ENCODE results near the gene RTKN. TPM values are rescaled to one million over a fixed set of nuclear protein-coding genes. Genes with fewer than 3 reads are reported as not detected.
A peak's percentile ranks its signal among the peaks of the same experiment; 100 is the strongest.

RTKN gene
- total and polyA plus RNA-seq, 2 of the 13 experiments (the other 11 are each of a cell fraction or from before 2014, with no cell fraction given) = 159 to 166 TPM

DNA sequence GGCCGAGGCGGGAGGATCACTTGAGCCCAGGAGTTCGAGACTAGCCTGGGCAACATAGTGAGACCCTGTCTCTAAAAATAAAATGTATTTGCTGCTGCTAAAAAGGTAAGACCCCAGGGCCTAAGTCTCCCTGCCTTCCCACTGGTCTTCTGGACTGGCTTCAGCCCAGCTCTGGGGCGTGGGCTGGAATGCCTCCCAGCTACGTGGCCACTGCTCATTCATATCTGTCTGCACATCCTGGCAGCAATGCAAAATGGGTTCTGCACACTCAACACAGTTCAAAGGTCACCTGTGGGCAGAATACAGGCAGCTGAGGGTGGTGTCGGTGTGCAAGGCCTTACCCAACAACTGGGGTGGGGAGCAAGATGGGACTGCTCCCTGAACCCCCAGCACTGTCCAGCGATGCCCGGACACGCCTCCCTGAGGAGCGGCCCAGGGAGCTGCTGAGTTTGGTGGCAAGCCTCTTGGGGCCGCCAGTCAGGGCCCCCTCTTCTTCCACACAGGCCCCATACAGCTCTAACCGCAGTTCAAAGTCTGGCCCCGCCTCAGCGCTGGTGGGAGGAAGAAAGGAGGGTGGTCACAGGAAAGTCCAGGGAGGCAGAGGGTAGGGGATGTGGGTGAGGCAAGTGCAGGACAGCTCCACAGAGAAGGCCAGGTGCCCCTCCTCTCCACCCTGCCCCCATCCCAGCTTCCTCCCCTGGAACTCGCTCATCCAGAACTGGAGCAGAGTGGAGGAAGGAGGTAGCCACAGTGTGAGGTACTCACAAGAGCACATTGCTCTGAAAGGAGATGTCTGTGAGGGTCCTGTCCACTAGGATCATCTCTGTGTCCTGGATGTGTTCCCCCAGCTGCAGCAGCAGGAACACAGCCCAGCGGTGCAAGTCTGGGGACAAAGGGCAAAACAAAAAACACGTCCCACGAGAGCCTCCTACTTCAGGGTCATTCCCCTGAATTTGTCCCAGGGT lies 12.0 kb downstream of the RTKN start (continued):
- TF ChIP-seq GLI4 (CRISPR knock-in tag; IDR thresholded peaks at IDR 0.05; ENCODE audit: borderline replicate concordance) (0 out of 2 replicates have a peak, but pooled peaks have one; percentile 27), PCBP2 (optimal IDR thresholded peaks at IDR 0.05; ENCODE audit: low read depth, low read length, poor library complexity, severe bottlenecking) (peak; percentile 80), BRD4 (CRISPR knock-in tag; IDR thresholded peaks at IDR 0.05) (no peak), ZNF615 (CRISPR knock-in tag; IDR thresholded peaks at IDR 0.05; ENCODE audit: borderline replicate concordance) (no peak), ZNF333 (CRISPR knock-in tag; IDR thresholded peaks at IDR 0.05; ENCODE audit: borderline replicate concordance) (no peak; the same call in 1 of the 2 replicates), REPIN1 (CRISPR knock-in tag; IDR thresholded peaks at IDR 0.05; ENCODE audit: borderline replicate concordance, low read depth) (peak; percentile 84), ZMYM3 (CRISPR knock-in tag; IDR thresholded peaks at IDR 0.05) (peak; percentile 34; the same call in 1 of the 2 replicates), ZNF780A (CRISPR knock-in tag; IDR thresholded peaks at IDR 0.05) (no peak), ZNF501 (CRISPR knock-in tag; IDR thresholded peaks at IDR 0.05) (peak; percentile 49; the same call in 1 of the 2 replicates), ZNF792 (CRISPR knock-in tag; IDR thresholded peaks at IDR 0.05) (peak; percentile 67; the same call in 1 of the 2 replicates), HHEX (CRISPR knock-in tag; IDR thresholded peaks at IDR 0.05) (peak; percentile 48; the same call in 1 of the 2 replicates), EZH2 (conservative IDR thresholded peaks at IDR 0.05; ENCODE audit: low read depth, low read length) (no peak), XBP1 (CRISPR knock-in tag; IDR thresholded peaks at IDR 0.05) (no peak), KDM1A (CRISPR knock-in tag; IDR thresholded peaks at IDR 0.05) (0 out of 2 replicates have a peak, but pooled peaks have one; percentile 31), ZBTB42 (CRISPR knock-in tag; IDR thresholded peaks at IDR 0.05) (peak; percentile 51; the same call in 1 of the 2 replicates), SP4 (CRISPR knock-in tag; IDR thresholded peaks at IDR 0.05) (peak; percentile 76), ZNF451 (CRISPR knock-in tag; IDR thresholded peaks at IDR 0.05) (peak; percentile 95), ZNF776 (CRISPR knock-in tag; IDR thresholded peaks at IDR 0.05) (no peak), ZBTB7A (CRISPR knock-in tag; IDR thresholded peaks at IDR 0.05) (no peak; the same call in 1 of the 2 replicates), ZNF496 (CRISPR knock-in tag; IDR thresholded peaks at IDR 0.05; ENCODE audit: insufficient replicate concordance) (no peak), REXO4 (CRISPR knock-in tag; IDR thresholded peaks at IDR 0.05; ENCODE audit: borderline replicate concordance) (no peak), ZNF879 (CRISPR knock-in tag; IDR thresholded peaks at IDR 0.05) (no peak), CBX2 (IDR thresholded peaks at IDR 0.05; ENCODE audit: low read depth, low read length) (no peak), CBX2 (CRISPR knock-in tag; IDR thresholded peaks at IDR 0.05; ENCODE audit: low read depth) (peak; percentile 94), ZZZ3 (CRISPR knock-in tag; IDR thresholded peaks at IDR 0.05; ENCODE audit: borderline replicate concordance) (peak; percentile 82)
- TF ChIP-seq, protein P1, sequence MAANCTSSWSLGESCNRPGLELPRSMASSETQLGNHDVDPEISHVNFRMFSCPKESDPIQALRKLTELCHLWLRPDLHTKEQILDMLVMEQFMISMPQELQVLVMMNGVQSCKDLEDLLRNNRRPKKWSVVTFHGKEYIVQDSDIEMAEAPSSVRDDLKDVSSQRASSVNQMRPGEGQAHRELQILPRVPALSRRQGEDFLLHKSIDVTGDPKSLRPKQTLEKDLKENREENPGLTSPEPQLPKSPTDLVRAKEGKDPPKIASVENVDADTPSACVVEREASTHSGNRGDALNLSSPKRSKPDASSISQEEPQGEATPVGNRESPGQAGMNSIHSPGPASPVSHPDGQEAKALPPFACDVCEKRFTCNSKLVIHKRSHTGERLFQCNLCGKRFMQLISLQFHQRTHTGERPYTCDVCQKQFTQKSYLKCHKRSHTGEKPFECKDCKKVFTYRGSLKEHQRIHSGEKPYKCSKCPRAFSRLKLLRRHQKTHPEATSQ (CRISPR knock-in tag; IDR thresholded peaks at IDR 0.05; ENCODE audit: borderline replicate concordance) = no peak
- TF ChIP-seq, protein P2, sequence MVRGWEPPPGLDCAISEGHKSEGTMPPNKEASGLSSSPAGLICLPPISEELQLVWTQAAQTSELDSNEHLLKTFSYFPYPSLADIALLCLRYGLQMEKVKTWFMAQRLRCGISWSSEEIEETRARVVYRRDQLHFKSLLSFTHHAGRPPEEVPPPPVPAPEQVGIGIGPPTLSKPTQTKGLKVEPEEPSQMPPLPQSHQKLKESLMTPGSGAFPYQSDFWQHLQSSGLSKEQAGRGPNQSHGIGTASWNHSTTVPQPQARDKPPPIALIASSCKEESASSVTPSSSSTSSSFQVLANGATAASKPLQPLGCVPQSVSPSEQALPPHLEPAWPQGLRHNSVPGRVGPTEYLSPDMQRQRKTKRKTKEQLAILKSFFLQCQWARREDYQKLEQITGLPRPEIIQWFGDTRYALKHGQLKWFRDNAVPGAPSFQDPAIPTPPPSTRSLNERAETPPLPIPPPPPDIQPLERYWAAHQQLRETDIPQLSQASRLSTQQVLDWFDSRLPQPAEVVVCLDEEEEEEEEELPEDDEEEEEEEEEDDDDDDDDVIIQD (CRISPR knock-in tag; IDR thresholded peaks at IDR 0.05; ENCODE audit: low read depth) = no peak; the same call in 1 of the 2 replicates
- TF ChIP-seq, protein P3, sequence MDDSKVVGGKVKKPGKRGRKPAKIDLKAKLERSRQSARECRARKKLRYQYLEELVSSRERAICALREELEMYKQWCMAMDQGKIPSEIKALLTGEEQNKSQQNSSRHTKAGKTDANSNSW (CRISPR knock-in tag; IDR thresholded peaks at IDR 0.05; ENCODE audit: borderline replicate concordance) = no peak
